ENCODE results near the gene ZNF200. TPM values are rescaled to one million over a fixed set of nuclear protein-coding genes. Genes with fewer than 3 reads are reported as not detected.

Gene ZNF200
- total RNA-seq, 1 experiment from 2014 or later = 13.0 TPM

- BruUV-seq (replicated peaks) = no TSS peak
- no peak overlapping the region for H3K27ac ChIP-seq (ENCODE audit: low read depth, low read length, poor library complexity, severe bottlenecking)
- H3K9me3 ChIP-seq (ENCODE audit: low read depth, low read length, poor library complexity, severe bottlenecking) = no peaks in the 10 kb centered on the region
- TF ChIP-seq CTCF (conservative IDR thresholded peaks at IDR 0.05; ENCODE audit: low read depth, low read length) (no peak), EZH2 (IDR thresholded peaks at IDR 0.05; ENCODE audit: borderline replicate concordance, low read depth, low read length, poor library complexity, severe bottlenecking) (no peak)
- ChIA-PET POLR2A (ENCODE audit: low non-redundant PET) (no interaction called here), CTCF (interaction anchor here (0.6 kb wide), 1 partner anchor 1695 kb away, joined by 3 read pairs; no protein-coding TSS in a partner anchor)
- peaks cover 19% of the 10 kb centered on the region for H3K27me3 ChIP-seq (replicated peaks; ENCODE audit: insufficient read depth, low read depth, low read length, poor library complexity)
- no peaks in the 10 kb centered on the region for H3K36me3 ChIP-seq (ENCODE audit: insufficient read depth, low read length, poor library complexity, severe bottlenecking)
- H3K4me1 ChIP-seq (ENCODE audit: insufficient read depth, low read length, poor library complexity, severe bottlenecking) = peaks cover 11% of the 10 kb centered on the region
- peak overlapping the region; percentile 37 for H3K4me3 ChIP-seq (ENCODE audit: low read depth, low read length, poor library complexity, severe bottlenecking)
- no peak for DNase-seq (ENCODE audit: low spot score)
- intact Hi-C loops (cut with micrococcal nuclease; ENCODE audit: unreplicated experiment) = no loop called here
Measured at GRCh38 chr16:3174618-3175148, 60.3 kb downstream of the ZNF200 start.

- H3K4me3 ChIP-seq (ENCODE audit: low read depth, low read length, poor library complexity, severe bottlenecking) = peak overlapping the region; percentile 26
- no peaks in the 10 kb centered on the region for H3K9me3 ChIP-seq (ENCODE audit: low read depth, low read length, poor library complexity, severe bottlenecking)
- no TSS peak for BruUV-seq (replicated peaks)
- ChIA-PET CTCF (interaction anchor here (0.6 kb wide), 1 partner anchor 1696 kb away, joined by 3 read pairs; no protein-coding TSS in a partner anchor), POLR2A (ENCODE audit: low non-redundant PET) (no interaction called here)
- H3K4me1 ChIP-seq (ENCODE audit: insufficient read depth, low read length, poor library complexity, severe bottlenecking) = peaks cover 11% of the 10 kb centered on the region
- TF ChIP-seq EZH2 (IDR thresholded peaks at IDR 0.05; ENCODE audit: borderline replicate concordance, low read depth, low read length, poor library complexity, severe bottlenecking) (no peak), CTCF (conservative IDR thresholded peaks at IDR 0.05; ENCODE audit: low read depth, low read length) (peak; percentile 78)
- DNase-seq (ENCODE audit: low spot score) = peak; percentile 81
- H3K27ac ChIP-seq (ENCODE audit: low read depth, low read length, poor library complexity, severe bottlenecking) = no peak overlapping the region
- intact Hi-C loops (cut with micrococcal nuclease; ENCODE audit: unreplicated experiment) = no loop called here
- H3K27me3 ChIP-seq (replicated peaks; ENCODE audit: insufficient read depth, low read depth, low read length, poor library complexity) = peaks cover 25% of the 10 kb centered on the region
- H3K36me3 ChIP-seq (ENCODE audit: insufficient read depth, low read length, poor library complexity, severe bottlenecking) = no peaks in the 10 kb centered on the region
Measured at GRCh38 chr16:3173892-3174617, 60.9 kb downstream of the ZNF200 start.

Other genes with a start within 250 kb of the ZNF200 start
- gene CLDN9, start 222.2 kb downstream of the ZNF200 start, total RNA-seq (2021) = not detected in 2 replicates
- gene CLDN6, start 217.0 kb downstream of the ZNF200 start, total RNA-seq (2021) = 0.21 and 0.31 TPM in 2 replicates
- gene TNFRSF12A, start 214.8 kb downstream of the ZNF200 start, total RNA-seq (2021) = 23.7 and 39.5 TPM in 2 replicates
- 46.6 and 51.4 TPM in 2 replicates for gene HCFC1R1, start 211.2 kb downstream of the ZNF200 start, total RNA-seq (2021)
- gene THOC6, start 211.1 kb downstream of the ZNF200 start, total RNA-seq (2021) = 52.5 and 59.3 TPM in 2 replicates
- not detected in 2 replicates for gene BICDL2, start 198.2 kb downstream of the ZNF200 start, total RNA-seq (2021)
- 0.80 and 1.3 TPM in 2 replicates for gene MMP25, start 188.6 kb downstream of the ZNF200 start, total RNA-seq (2021)
- gene IL32, start 169.5 kb downstream of the ZNF200 start, total RNA-seq (2021) = 4.5 and 7.7 TPM in 2 replicates
- gene ZSCAN10, start 135.9 kb downstream of the ZNF200 start, total RNA-seq (2021) = not detected in 2 replicates
- gene ZNF205, start 122.6 kb downstream of the ZNF200 start, total RNA-seq (2021) = 16.8 and 19.0 TPM in 2 replicates
- gene ZNF213, start 100.1 kb downstream of the ZNF200 start, total RNA-seq (2021) = 16.0 and 16.1 TPM in 2 replicates
- not detected in 2 replicates for gene OR1F1, start 47.0 kb downstream of the ZNF200 start, total RNA-seq (2021)
- not detected in 2 replicates for gene MEFV, start 21.5 kb upstream of the ZNF200 start, total RNA-seq (2021)
- gene ZNF263, start 48.3 kb upstream of the ZNF200 start, total RNA-seq (2021) = 30.0 and 34.8 TPM in 2 replicates
- gene TIGD7, start 70.3 kb upstream of the ZNF200 start, total RNA-seq (2021) = 5.7 and 7.9 TPM in 2 replicates
- gene ZNF75A, start 70.3 kb upstream of the ZNF200 start, total RNA-seq (2021) = 40.9 and 44.5 TPM in 2 replicates
- gene OR2C1, start 120.7 kb upstream of the ZNF200 start, total RNA-seq (2021) = not detected in 2 replicates
- gene ZSCAN32, start 165.8 kb upstream of the ZNF200 start, total RNA-seq (2021) = 17.2 and 17.3 TPM in 2 replicates
- gene ZNF174, start 166.1 kb upstream of the ZNF200 start, total RNA-seq (2021) = 12.2 and 13.7 TPM in 2 replicates
- gene ZNF597, start 208.3 kb upstream of the ZNF200 start, total RNA-seq (2021) = 2.4 and 2.8 TPM in 2 replicates
- 39.4 and 40.7 TPM in 2 replicates for gene NAA60, start 208.5 kb upstream of the ZNF200 start, total RNA-seq (2021)

All from A673 (cell line).